Measurements from ENCODE around the gene LY86.

GRCh38 chr6:6582131-6582530 is 6.4 kb upstream of the LY86 start:
- TF ChIP-seq POLR2AphosphoS5 (IDR thresholded peaks at IDR 0.05; ENCODE audit: low read length): no peak
- TF ChIP-seq CTCF (IDR thresholded peaks at IDR 0.05 in 2 of 3, conservative IDR thresholded peaks at IDR 0.05 in 1 of 3; ENCODE audit: control insufficient read depth in 2 of 3, extremely low read depth in 1 of 3, insufficient read depth in 1 of 3, low read depth in 3 of 3, low read length in 3 of 3): no peak
- TF ChIP-seq CEBPB (IDR thresholded peaks at IDR 0.05; ENCODE audit: borderline replicate concordance in 1 of 2, low read depth in 2 of 2, low read length in 2 of 2): no peak
- TF ChIP-seq MAX (IDR thresholded peaks at IDR 0.05; ENCODE audit: low read depth, low read length): no peak
- TF ChIP-seq BACH1 (IDR thresholded peaks at IDR 0.05; ENCODE audit: borderline replicate concordance): no peak
- no peak for TF ChIP-seq NFYB (IDR thresholded peaks at IDR 0.05; ENCODE audit: insufficient read depth, low read depth, low read length)
- TF ChIP-seq IKZF1 (conservative IDR thresholded peaks at IDR 0.05): no peak

Measured in GM12878 (cell line).